ENCODE data around the gene INO80D.

- TF ChIP-seq CTCF (IDR thresholded peaks at IDR 0.05): no peak
- TF ChIP-seq POLR2A (IDR thresholded peaks at IDR 0.05): no peak
Measured at GRCh38 chr2:206001912-206002311, 84.1 kb downstream of the INO80D start.

All from testis (tissue), 2 donors.